GM13976 (cell line): Measurements from ENCODE around the gene DYNC1H1.
A peak's percentile ranks its signal among the peaks of the same experiment; 100 is the strongest.

Source experiments
- DNase-seq: peaks from one replicate; pipeline ENCODE4 v3.0.0; 2012; ENCODE audit warnings: low spot score
- CTCF ChIP-seq: IDR thresholded peaks from 2 replicates; pipeline ENCODE4 v1.5.1; 2012; ENCODE audit warnings: borderline replicate concordance, mild to moderate bottlenecking; ENCODE audit not compliant: insufficient read depth; ENCODE audit errors: extremely low read depth, missing control alignments, control extremely low read depth
- in situ Hi-C: fragments of 300-500 bp; cut with MboI; formaldehyde crosslinking; loops from one replicate; pipeline ENCODE4 v1.12.0; 2022; ENCODE audit warnings: low sequenced_read_pairs, mixed read lengths, inconsistent platforms; ENCODE audit not compliant: unreplicated experiment

The DYNC1H1 gene

GRCh38 chr14:101958418-101959180 is 5.8 kb upstream of the DYNC1H1 start:
- in situ Hi-C loops, result no loop called here
- DNase-seq, result no peak
- TF ChIP-seq CTCF, result no peak

- in situ Hi-C loops, result no loop called here
- no peak for TF ChIP-seq CTCF
- DNase-seq, result no peak
These were observed 5.1 kb upstream of the DYNC1H1 start for GRCh38 chr14:101959277-101959676.

GRCh38 chr14:101960225-101960624 is 4.1 kb upstream of the DYNC1H1 start:
- in situ Hi-C loops, result loop anchor here (5.0 to 10.0 kb wide), 2 partner anchors 185 to 357 kb away; partner anchors contain the start of gene ZNF839
- DNase-seq, result no peak
- peak; percentile 9 for TF ChIP-seq CTCF

GRCh38 chr14:101961011-101961721 is 3.2 kb upstream of the DYNC1H1 start:
- DNase-seq, result peak; percentile 82
- in situ Hi-C loops, result loop anchor here (5.0 to 10.0 kb wide), 2 partner anchors 186 to 356 kb away; partner anchors contain the start of gene ZNF839
- peak; percentile 75 for TF ChIP-seq CTCF

- TF ChIP-seq CTCF, result no peak
- no peak for DNase-seq
- in situ Hi-C loops, result loop anchor here (5.0 to 10.0 kb wide), 2 partner anchors 187 to 355 kb away; partner anchors contain the start of gene ZNF839
These were observed 2.4 kb upstream of the DYNC1H1 start for GRCh38 chr14:101961746-101962502.

GRCh38 chr14:101962503-101962874 is 1.9 kb upstream of the DYNC1H1 start:
- in situ Hi-C loops, result loop anchor here (5.0 to 10.0 kb wide), 2 partner anchors 188 to 355 kb away; partner anchors contain the start of gene ZNF839
- DNase-seq, result no peak

More at GRCh38 chr14:101962503-101962874, 1.9 kb upstream of the DYNC1H1 start:
- no peak for TF ChIP-seq CTCF
